Activated CD8-positive, alpha-beta T cell treated with anti-CD3 and anti-CD28 coated beads, Interleukin-2, amount 10 ng/mL, durations not matched to agents 7 days and 5 days (primary cell): ENCODE measurements around the gene NUMA1. TPM values are rescaled to one million over a fixed set of nuclear protein-coding genes. Genes with fewer than 3 reads are reported as not detected.

Source experiments
- ATAC-seq: fragments of 150-1000 bp; cut with Tn5 transposase; one replicate; pipeline ENCODE4 v1.10.0; 2021; ENCODE audit warnings: moderate library complexity
- CTCF ChIA-PET: fragments of 350-600 bp; sonication (Branson Sonifier 250); formaldehyde crosslinking; loops from one replicate; lab custom pipeline; 2021; ENCODE audit warnings: antibody characterized with exemption; lab: Charles Lee
- POLR2A ChIA-PET: fragments of 350-600 bp; sonication (Branson Sonifier 250); formaldehyde crosslinking; loops from one replicate; lab custom pipeline; 2021; ENCODE audit warnings: antibody characterized with exemption; lab: Charles Lee
- DNase-seq: peaks from one replicate; pipeline ENCODE4 v3.0.0-alpha.2; 2020
- H3K27ac Mint-ChIP-seq: one replicate; pipeline ENCODE4 v1.8.0; 2021; ENCODE audit warnings: mild to moderate bottlenecking, mixed read lengths
- H3K27me3 Mint-ChIP-seq: one replicate; pipeline ENCODE4 v1.8.0; 2021; ENCODE audit warnings: low read depth, mixed read lengths
- H3K36me3 Mint-ChIP-seq: one replicate; pipeline ENCODE4 v1.8.0; 2021; ENCODE audit warnings: low read depth, mixed read lengths
- H3K4me1 Mint-ChIP-seq: one replicate; pipeline ENCODE4 v1.8.0; 2021; ENCODE audit warnings: low read depth, mixed read lengths
- H3K4me3 Mint-ChIP-seq: one replicate; pipeline ENCODE4 v1.8.0; 2021; ENCODE audit warnings: mild to moderate bottlenecking, mixed read lengths
- H3K9me3 Mint-ChIP-seq: one replicate; pipeline ENCODE4 v1.8.0; 2022; ENCODE audit warnings: mixed read lengths; ENCODE audit not compliant: insufficient read depth
- total RNA-seq, 2 experiments: library from RNA; stranded (reverse); gene quantifications; one replicate each; pipeline ENCODE4 v1.2.3, GENCODE V29; 2021

NUMA1 gene
- total RNA-seq, 2 experiments from 2014 or later, result 198 to 199 TPM

GRCh38 chr11:72039856-72040401 is 40.4 kb downstream of the NUMA1 start:
- POLR2A ChIA-PET, result interaction anchor here (0.7 to 2.7 kb wide), 17 partner anchors 9 to 183 kb away, joined by 3 to 18 read pairs (median 5); partner anchors contain the start of genes ANAPC15, NUMA1, RNF121 and XNDC1N
- H3K27ac Mint-ChIP-seq, result no peak overlapping the region
- CTCF ChIA-PET, result interaction anchor here (0.7 to 4.4 kb wide), 15 partner anchors 11 to 391 kb away, joined by 3 to 58 read pairs (median 3); partner anchors contain the start of genes RNF121 and XNDC1N
- H3K4me1 Mint-ChIP-seq, result peaks cover 7% of the 10 kb centered on the region
- no peak overlapping the region for H3K4me3 Mint-ChIP-seq
- ATAC-seq, result no peak
- peaks cover 31% of the 10 kb centered on the region for H3K36me3 Mint-ChIP-seq
- no peaks in the 10 kb centered on the region for H3K27me3 Mint-ChIP-seq
- H3K9me3 Mint-ChIP-seq, result no peaks in the 10 kb centered on the region
- no peak for DNase-seq

- Mint-ChIP-seq H3K27me3 (no peaks in the 10 kb centered on the region), H3K4me3 (no peak overlapping the region), H3K36me3 (peaks cover 32% of the 10 kb centered on the region), H3K4me1 (peaks cover 7% of the 10 kb centered on the region), H3K9me3 (no peaks in the 10 kb centered on the region), H3K27ac (no peak overlapping the region)
- no peak for DNase-seq
- ChIA-PET CTCF (interaction anchor here (0.6 to 4.4 kb wide), 13 partner anchors 10 to 392 kb away, joined by 3 to 58 read pairs (median 4); partner anchors contain the start of genes RNF121 and XNDC1N), POLR2A (interaction anchor here (0.6 to 2.7 kb wide), 11 partner anchors 8 to 74 kb away, joined by 3 to 18 read pairs (median 4); partner anchors contain the start of gene NUMA1)
- no peak for ATAC-seq
Observed at GRCh38 chr11:72039031-72039855, 41.1 kb downstream of the NUMA1 start.

DNA sequence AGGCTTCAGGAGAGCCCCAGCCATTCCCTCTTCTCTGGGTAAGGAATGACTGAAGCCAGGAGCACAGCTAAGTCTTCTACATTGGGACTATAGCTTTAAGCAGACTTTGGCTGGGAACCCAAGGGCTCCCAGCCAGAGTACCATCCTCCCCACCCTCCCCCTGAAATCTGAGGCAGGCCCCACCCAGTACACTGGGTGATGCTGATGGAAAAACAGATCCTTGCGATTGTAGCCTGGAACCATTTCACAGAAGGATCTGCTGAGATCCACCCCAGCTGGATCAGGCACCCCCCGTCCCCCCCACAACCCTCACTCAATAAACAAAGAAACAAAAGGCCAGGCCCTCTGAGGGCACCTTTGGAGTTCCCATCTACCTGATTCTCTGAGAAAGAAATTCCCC is 41.9 kb downstream of the NUMA1 start:
- peaks cover 36% of the 10 kb centered on the region for H3K36me3 Mint-ChIP-seq

DNA sequence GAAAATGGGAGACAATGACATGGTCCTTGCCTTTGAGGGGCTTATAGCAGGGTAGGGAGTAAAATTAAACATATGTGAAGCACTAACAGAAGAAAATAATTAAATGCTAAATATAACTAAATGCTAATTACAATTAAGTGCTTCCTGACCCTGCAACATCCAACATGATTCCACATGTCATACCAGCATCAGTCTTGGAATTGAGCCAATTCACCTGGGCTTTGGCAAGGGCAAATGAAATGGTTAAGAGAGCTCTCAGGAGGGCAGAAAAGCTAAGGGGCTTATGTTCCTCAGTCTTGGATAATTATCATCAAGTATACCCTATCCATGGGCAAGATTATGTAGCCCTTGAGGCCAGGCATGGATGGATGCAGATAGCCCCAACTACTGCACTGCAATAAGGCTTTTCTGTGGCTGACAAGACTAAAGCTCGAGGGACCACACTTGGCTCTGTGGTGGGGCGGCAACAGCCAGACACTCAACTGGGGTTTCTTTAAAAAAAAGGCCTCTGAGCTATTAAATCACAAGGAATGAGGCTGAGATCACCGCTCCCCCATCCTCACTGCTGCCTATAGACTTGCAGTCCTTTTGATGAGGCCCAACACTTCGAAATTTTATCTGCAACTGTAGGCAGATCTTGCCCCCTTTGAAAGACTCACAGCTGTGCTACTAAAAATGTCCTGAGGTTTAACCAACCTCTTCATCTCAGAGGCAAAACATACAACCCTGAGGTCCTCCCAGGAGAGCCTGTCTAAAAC is 42.6 kb downstream of the NUMA1 start:
- peak; percentile 24 for DNase-seq
- no peak for ATAC-seq
- Mint-ChIP-seq H3K27ac (no peak overlapping the region), H3K9me3 (no peaks in the 10 kb centered on the region), H3K4me3 (no peak overlapping the region), H3K4me1 (peaks cover 7% of the 10 kb centered on the region), H3K36me3 (peaks cover 36% of the 10 kb centered on the region), H3K27me3 (no peaks in the 10 kb centered on the region)
- CTCF ChIA-PET, result interaction anchor here (1.1 to 4.4 kb wide), 5 partner anchors 12 to 106 kb away, joined by 3 to 58 read pairs (median 4); no protein-coding TSS in a partner anchor
- POLR2A ChIA-PET, result interaction anchor here (0.6 to 1.5 kb wide), 3 partner anchors 12 to 61 kb away, joined by 4 to 5 read pairs (median 4); no protein-coding TSS in a partner anchor

More for the DNA sequence above, 41.9 kb downstream of the NUMA1 start:
- H3K9me3 Mint-ChIP-seq, result no peaks in the 10 kb centered on the region
- POLR2A ChIA-PET, result interaction anchor here (0.8 to 2.7 kb wide), 4 partner anchors 13 to 61 kb away, joined by 4 to 18 read pairs (median 4); partner anchors contain the start of gene NUMA1
- ATAC-seq, result no peak
- no peak overlapping the region for H3K27ac Mint-ChIP-seq
- H3K27me3 Mint-ChIP-seq, result no peaks in the 10 kb centered on the region
- CTCF ChIA-PET, result interaction anchor here (0.6 to 4.4 kb wide), 8 partner anchors 13 to 392 kb away, joined by 3 to 58 read pairs (median 5); no protein-coding TSS in a partner anchor
- no peak for DNase-seq
- H3K4me3 Mint-ChIP-seq, result no peak overlapping the region
- peaks cover 7% of the 10 kb centered on the region for H3K4me1 Mint-ChIP-seq

GRCh38 chr11:72036687-72037086 is 43.7 kb downstream of the NUMA1 start:
- Mint-ChIP-seq H3K4me3 (no peak overlapping the region), H3K4me1 (peaks cover 7% of the 10 kb centered on the region)
- POLR2A ChIA-PET, result no interaction called here

DNA sequence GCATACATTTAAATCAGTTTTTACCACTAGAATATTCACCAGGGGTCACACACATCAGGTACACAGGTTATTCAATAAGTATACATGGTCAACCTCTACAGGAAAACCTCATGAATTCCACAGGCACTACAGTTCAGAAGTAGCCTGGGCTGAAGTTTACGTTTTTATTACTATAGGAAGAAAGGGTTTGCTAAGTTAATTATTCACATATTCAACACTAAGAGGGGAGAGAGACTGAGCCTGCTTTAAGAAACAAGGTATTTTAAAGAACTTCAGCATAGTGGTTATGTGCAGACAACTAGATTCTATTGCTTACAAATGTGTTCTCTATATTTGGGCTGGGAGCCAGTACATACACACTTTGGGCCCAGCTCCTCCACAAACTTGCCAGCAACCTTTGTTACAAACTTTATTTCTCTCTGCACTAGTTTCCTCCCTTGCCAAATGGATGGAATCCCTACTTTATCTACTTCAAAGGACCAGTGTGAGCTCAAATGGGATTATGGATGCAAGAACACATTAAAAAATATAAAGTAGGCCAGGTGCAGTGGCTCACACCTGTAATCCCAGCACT is 49.8 kb downstream of the NUMA1 start:
- POLR2A ChIA-PET, result interaction anchor here (2.0 kb wide), 1 partner anchor 9 kb away, joined by 10 read pairs; no protein-coding TSS in a partner anchor

More at GRCh38 chr11:72036687-72037086, 43.7 kb downstream of the NUMA1 start:
- ATAC-seq (no peak), DNase-seq (no peak)
- peak overlapping the region; percentile 58 for H3K27ac Mint-ChIP-seq
- H3K27me3 Mint-ChIP-seq, result no peaks in the 10 kb centered on the region
- no peaks in the 10 kb centered on the region for H3K9me3 Mint-ChIP-seq
- peaks cover 31% of the 10 kb centered on the region for H3K36me3 Mint-ChIP-seq
- CTCF ChIA-PET, result interaction anchor here (1.4 to 4.0 kb wide), 2 partner anchors 11 to 41 kb away, joined by 3 to 24 read pairs; no protein-coding TSS in a partner anchor

GRCh38 chr11:72026090-72026489 is 54.3 kb downstream of the NUMA1 start:
- H3K27me3 Mint-ChIP-seq, result no peaks in the 10 kb centered on the region
- H3K36me3 Mint-ChIP-seq, result peaks cover 52% of the 10 kb centered on the region
- no peak overlapping the region for H3K4me3 Mint-ChIP-seq
- peak overlapping the region; percentile 64 for H3K27ac Mint-ChIP-seq
- H3K9me3 Mint-ChIP-seq, result no peaks in the 10 kb centered on the region
- ATAC-seq, result no peak
- ChIA-PET POLR2A (interaction anchor here (1.1 to 1.4 kb wide), 2 partner anchors 13 to 14 kb away, joined by 4 to 5 read pairs; no protein-coding TSS in a partner anchor), CTCF (interaction anchor here (1.0 to 7.6 kb wide), 21 partner anchors 8 to 405 kb away, joined by 3 to 163 read pairs (median 17); partner anchors contain the start of genes ANAPC15 and LAMTOR1)
- peaks cover 23% of the 10 kb centered on the region for H3K4me1 Mint-ChIP-seq
- DNase-seq, result no peak

More for the DNA sequence above, 49.8 kb downstream of the NUMA1 start:
- Mint-ChIP-seq H3K27me3 (no peaks in the 10 kb centered on the region), H3K9me3 (no peaks in the 10 kb centered on the region), H3K4me1 (peaks cover 19% of the 10 kb centered on the region), H3K4me3 (no peak overlapping the region), H3K27ac (no peak overlapping the region), H3K36me3 (peaks cover 35% of the 10 kb centered on the region)
- DNase-seq (no peak), ATAC-seq (no peak)
- CTCF ChIA-PET, result interaction anchor here (0.8 to 6.2 kb wide), 6 partner anchors 60 to 400 kb away, joined by 3 to 38 read pairs (median 8); no protein-coding TSS in a partner anchor

DNA sequence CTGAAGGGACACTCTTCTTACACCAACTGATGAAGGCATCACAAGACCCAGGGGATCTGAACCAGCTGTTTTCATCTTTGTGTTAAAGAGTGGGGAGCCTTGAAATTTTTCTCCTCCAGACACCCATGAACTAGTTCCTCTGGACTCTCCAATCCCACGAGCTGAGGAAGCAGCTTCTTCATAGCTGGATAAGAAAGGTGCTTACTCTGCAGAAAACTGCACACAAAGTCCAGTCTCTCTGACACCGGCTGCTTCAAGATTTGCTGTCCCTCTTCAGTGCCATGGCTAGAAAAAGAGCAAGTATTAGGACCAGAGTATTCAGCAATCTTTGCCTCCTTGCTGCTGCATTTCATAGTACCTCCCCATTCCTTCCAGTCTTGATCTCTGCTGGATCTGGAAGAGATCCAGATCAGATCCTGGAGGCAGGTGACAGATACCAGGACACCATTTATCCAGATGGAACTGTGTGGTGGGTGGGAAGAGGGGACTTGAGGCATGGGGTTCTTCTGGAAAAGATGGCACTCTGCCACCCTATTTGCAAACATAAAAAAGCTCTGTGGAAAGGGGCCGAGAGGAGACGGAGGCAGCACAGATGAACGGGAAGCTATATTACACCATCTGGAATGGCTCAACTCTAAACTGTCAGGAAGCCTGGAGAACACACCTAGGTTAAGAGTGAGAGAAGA is 56.1 kb downstream of the NUMA1 start:
- no peak for DNase-seq

GRCh38 chr11:72023335-72023734 is 57.0 kb downstream of the NUMA1 start:
- Mint-ChIP-seq H3K36me3 (peaks cover 65% of the 10 kb centered on the region), H3K9me3 (no peaks in the 10 kb centered on the region), H3K4me3 (no peak overlapping the region), H3K27me3 (no peaks in the 10 kb centered on the region), H3K4me1 (peaks cover 21% of the 10 kb centered on the region), H3K27ac (no peak overlapping the region)
- DNase-seq (no peak), ATAC-seq (no peak)
- ChIA-PET CTCF (interaction anchor here (1.6 to 7.6 kb wide), 7 partner anchors 44 to 407 kb away, joined by 5 to 163 read pairs (median 30); partner anchors contain the start of gene LAMTOR1), POLR2A (interaction anchor here (0.7 kb wide), 1 partner anchor 77 kb away, joined by 3 read pairs; no protein-coding TSS in a partner anchor)

More for the DNA sequence above, 56.1 kb downstream of the NUMA1 start:
- peaks cover 62% of the 10 kb centered on the region for H3K36me3 Mint-ChIP-seq
- no peaks in the 10 kb centered on the region for H3K9me3 Mint-ChIP-seq
- CTCF ChIA-PET, result interaction anchor here (0.6 to 7.6 kb wide), 35 partner anchors 9 to 826 kb away, joined by 3 to 163 read pairs (median 7); partner anchors contain the start of gene LAMTOR1
- POLR2A ChIA-PET, result interaction anchor here (0.9 to 2.1 kb wide), 2 partner anchors 10 to 120 kb away, joined by 3 to 7 read pairs; no protein-coding TSS in a partner anchor
- no peak overlapping the region for H3K4me3 Mint-ChIP-seq
- H3K27ac Mint-ChIP-seq, result no peak overlapping the region
- H3K27me3 Mint-ChIP-seq, result no peaks in the 10 kb centered on the region
- H3K4me1 Mint-ChIP-seq, result peaks cover 23% of the 10 kb centered on the region
- ATAC-seq, result no peak

GRCh38 chr11:72018171-72018570 is 62.2 kb downstream of the NUMA1 start:
- no peaks in the 10 kb centered on the region for H3K9me3 Mint-ChIP-seq
- POLR2A ChIA-PET, result interaction anchor here (1.2 kb wide), 1 partner anchor 18 kb away, joined by 4 read pairs; no protein-coding TSS in a partner anchor
- ATAC-seq, result no peak
- no peak for DNase-seq
- no peaks in the 10 kb centered on the region for H3K4me1 Mint-ChIP-seq
- CTCF ChIA-PET, result interaction anchor here (1.6 kb wide), 1 partner anchor 42 kb away, joined by 4 read pairs; no protein-coding TSS in a partner anchor
- no peaks in the 10 kb centered on the region for H3K27me3 Mint-ChIP-seq
- H3K36me3 Mint-ChIP-seq, result peaks cover 78% of the 10 kb centered on the region
- no peak overlapping the region for H3K27ac Mint-ChIP-seq
- no peak overlapping the region for H3K4me3 Mint-ChIP-seq
